A673 (cell line): ENCODE data around the gene NTN1.

Source experiments
- CTCF ChIP-seq: fragments of 300-800, 200-600 bp; sonication (generic); conservative IDR thresholded peaks from 2 replicates; pipeline ENCODE4 v1.5.1; 2017; ENCODE audit warnings: low read depth, mild to moderate bottlenecking, antibody characterized with exemption, low read length, moderate library complexity, mixed read lengths
- EZH2 ChIP-seq: fragments of 200-600 bp; sonication (generic); IDR thresholded peaks from 2 replicates; pipeline ENCODE4 v1.6.1; 2017; ENCODE audit warnings: borderline replicate concordance, low read depth, mild to moderate bottlenecking, mixed read lengths, antibody characterized with exemption, low read length; ENCODE audit not compliant: poor library complexity, severe bottlenecking

- TF ChIP-seq CTCF (no peak), EZH2 (no peak)
Measured at GRCh38 chr17:9242983-9243382, 221.7 kb downstream of the NTN1 start.
